HepG2 (cell line): ENCODE measurements around the gene MAN2C1. TPM values are rescaled to one million over a fixed set of nuclear protein-coding genes. Genes with fewer than 3 reads are reported as not detected.

Experiments
- CHCHD3 ChIP-seq: sonication (generic); formaldehyde crosslinking; IDR thresholded peaks from 2 replicates; pipeline ENCODE4 v1.8.0; 2022; ENCODE audit warnings: mild to moderate bottlenecking, missing genetic modification reagents, moderate library complexity
- CTCF ChIP-seq: sonication (generic); formaldehyde crosslinking; IDR thresholded peaks from 2 replicates; pipeline ENCODE4 v1.5.0; 2020; ENCODE audit warnings: mild to moderate bottlenecking, missing genetic modification reagents, moderate library complexity
- HMGXB3 ChIP-seq: sonication (generic); formaldehyde crosslinking; IDR thresholded peaks from 2 replicates; pipeline ENCODE4 v1.4.0; 2020; ENCODE audit warnings: missing genetic modification reagents, borderline replicate concordance
- MAFG ChIP-seq: sonication (generic); formaldehyde crosslinking; IDR thresholded peaks from 2 replicates; pipeline ENCODE4 v1.5.1; 2020; ENCODE audit warnings: mild to moderate bottlenecking, missing genetic modification reagents
- MAZ ChIP-seq, 2 experiments: sonication (generic) in 1 of 2; formaldehyde crosslinking in 1 of 2; IDR thresholded peaks; 2 replicates each; pipeline versions ENCODE4 v1.5.0 to v1.6.1; 2012 to 2020; ENCODE audit warnings: low read depth in 2 of 2, mild to moderate bottlenecking in 2 of 2, borderline replicate concordance in 1 of 2, improper control_type of control experiment in 1 of 2, low read length in 1 of 2, missing genetic modification reagents in 1 of 2, moderate library complexity in 1 of 2
- MED8 ChIP-seq: sonication (generic); formaldehyde crosslinking; IDR thresholded peaks from 2 replicates; pipeline ENCODE4 v1.8.1; 2023; ENCODE audit warnings: mild to moderate bottlenecking, missing genetic modification reagents; ENCODE audit not compliant: insufficient replicate concordance
- MTF2 ChIP-seq: sonication (generic); formaldehyde crosslinking; IDR thresholded peaks from 2 replicates; pipeline ENCODE4 v1.5.0; 2020; ENCODE audit warnings: missing genetic modification reagents, borderline replicate concordance
- POLR2AphosphoS2 ChIP-seq: IDR thresholded peaks from 2 replicates; pipeline ENCODE4 v1.6.1; 2011; ENCODE audit warnings: low read depth, low read length, improper control_type of control experiment
- SETDB1 ChIP-seq: sonication (generic); formaldehyde crosslinking; IDR thresholded peaks from 2 replicates; pipeline ENCODE4 v1.5.1; 2020; ENCODE audit warnings: missing genetic modification reagents, mild to moderate bottlenecking, borderline replicate concordance
- ZBTB3 ChIP-seq: sonication (generic); formaldehyde crosslinking; IDR thresholded peaks from 2 replicates; pipeline ENCODE4 v1.4.0; 2020; ENCODE audit warnings: low read depth, mild to moderate bottlenecking, moderate library complexity, missing genetic modification reagents, borderline replicate concordance
- ZFP91 ChIP-seq: sonication (generic); formaldehyde crosslinking; IDR thresholded peaks from 2 replicates; pipeline ENCODE4 v1.9.0; 2022; ENCODE audit warnings: missing genetic modification reagents, mild to moderate bottlenecking, borderline replicate concordance
- ZMYM3 ChIP-seq: sonication (generic); formaldehyde crosslinking; IDR thresholded peaks from 2 replicates; pipeline ENCODE4 v1.5.1; 2020; ENCODE audit warnings: mild to moderate bottlenecking, missing genetic modification reagents
- ZNF282 ChIP-seq: fragments of 450-650 bp; IDR thresholded peaks from 2 replicates; pipeline ENCODE4 v1.6.1; 2018; ENCODE audit not compliant: partially characterized antibody
- polyA plus RNA-seq, 8 experiments: library from polyadenylated mRNA; depleted of rRNA in 3 of 8; stranded (reverse) in 7 of 8; unstranded in 1 of 8; fragments of >200 nt; fragmentation: Illumina TruSeq in 4 of 8; extraction: Trizol in 4 of 8; gene quantifications; 2 replicates each; pipeline versions ENCODE4 v1.2.1 to v1.2.3, GENCODE V29; 2011 to 2016; ENCODE audit warnings: low read depth in 4 of 8, missing spikeins in 1 of 8, mixed read lengths in 1 of 8; ENCODE audit not compliant: insufficient read depth in 1 of 8
- total RNA-seq, 5 experiments: library from RNA; depleted of rRNA; stranded (reverse); fragments of >200 nt; fragmentation: Illumina TruSeq; extraction: Trizol; gene quantifications; 2 replicates each; pipeline ENCODE4 v1.2.3, GENCODE V29; 2016; ENCODE audit warnings: low read depth in 1 of 5
- TF ChIP-seq, protein P1 (sequence below): sonication (generic); formaldehyde crosslinking; IDR thresholded peaks from 2 replicates; pipeline ENCODE4 v1.4.0; 2020; ENCODE audit warnings: mild to moderate bottlenecking, missing genetic modification reagents
- TF ChIP-seq, protein P2 (sequence below): sonication (generic); formaldehyde crosslinking; IDR thresholded peaks from 2 replicates; pipeline ENCODE4 v1.4.0; 2020; ENCODE audit warnings: missing genetic modification reagents, mild to moderate bottlenecking, borderline replicate concordance

The MAN2C1 gene
- total and polyA plus RNA-seq, 2 of the 13 experiments (the other 11 are each of a cell fraction or from before 2014, with no cell fraction given): 62.6 to 71.0 TPM

DNA sequence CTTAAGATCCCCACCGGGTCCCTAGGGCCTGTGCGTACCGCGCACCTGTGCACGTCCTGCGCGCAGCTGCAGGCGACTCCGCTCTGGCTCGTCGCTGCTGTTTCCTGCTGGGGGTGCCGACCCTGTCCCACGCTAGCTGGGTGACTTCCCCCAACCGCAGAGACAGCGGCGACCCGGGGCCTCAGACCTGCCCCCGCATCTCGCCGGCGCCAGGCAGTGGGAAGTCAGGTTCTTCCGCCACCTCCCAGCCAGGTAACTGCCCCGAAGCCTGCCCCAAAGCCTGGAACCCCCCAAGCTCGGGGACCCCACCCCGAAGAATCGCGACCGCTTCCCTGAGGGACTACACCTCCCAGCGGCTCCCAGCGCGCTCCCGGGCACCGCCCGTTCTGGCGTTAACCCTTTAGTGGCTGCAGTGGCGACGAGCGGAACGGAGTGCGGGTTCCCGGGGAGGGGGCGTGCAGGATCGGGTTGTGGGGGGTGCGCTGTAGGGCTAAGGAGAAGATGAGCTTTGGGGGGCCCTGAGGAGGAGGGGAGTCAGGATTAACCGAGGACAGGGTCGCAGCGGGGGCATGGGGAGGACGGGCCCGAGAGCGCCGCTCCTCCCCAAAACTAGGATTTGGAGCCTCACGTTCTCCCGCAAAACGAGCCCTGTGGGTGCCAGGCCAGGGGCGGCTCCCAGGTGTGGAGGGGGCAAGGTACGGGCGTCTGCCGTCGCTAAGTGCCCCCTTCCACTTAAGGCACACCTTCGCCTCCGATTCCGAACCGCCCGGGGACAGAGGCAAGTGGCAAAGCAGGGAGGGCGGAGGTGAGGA, 21.0 kb downstream of the MAN2C1 start (continued):
- TF ChIP-seq, protein P1, sequence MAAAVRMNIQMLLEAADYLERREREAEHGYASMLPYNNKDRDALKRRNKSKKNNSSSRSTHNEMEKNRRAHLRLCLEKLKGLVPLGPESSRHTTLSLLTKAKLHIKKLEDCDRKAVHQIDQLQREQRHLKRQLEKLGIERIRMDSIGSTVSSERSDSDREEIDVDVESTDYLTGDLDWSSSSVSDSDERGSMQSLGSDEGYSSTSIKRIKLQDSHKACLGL (CRISPR knock-in tag): 0 out of 2 replicates have a peak, but pooled peaks have one; percentile 71
- TF ChIP-seq ZBTB3: 0 out of 2 replicates have a peak, but pooled peaks have one; percentile 26
- peak; percentile 75; the same call in 1 of the 2 replicates for TF ChIP-seq ZFP91 (CRISPR knock-in tag)
- TF ChIP-seq ZNF282: no peak
- no peak for TF ChIP-seq SETDB1 (CRISPR knock-in tag)
- TF ChIP-seq CTCF (CRISPR knock-in tag): peak; percentile 21
- peak; percentile 11; the same call in 1 of the 2 replicates for TF ChIP-seq MTF2 (CRISPR knock-in tag)
- TF ChIP-seq CHCHD3: no peak
- no peak for TF ChIP-seq HMGXB3 (CRISPR knock-in tag)
- no peak for TF ChIP-seq MAZ (IDR thresholded peaks at IDR 0.05; ENCODE audit: borderline replicate concordance, low read depth, low read length)
- no peak for TF ChIP-seq MAZ (CRISPR knock-in tag; IDR thresholded peaks at IDR 0.05; ENCODE audit: low read depth)
- TF ChIP-seq MAFG: no peak
- TF ChIP-seq MED8: peak; percentile 18
- TF ChIP-seq, protein P2, sequence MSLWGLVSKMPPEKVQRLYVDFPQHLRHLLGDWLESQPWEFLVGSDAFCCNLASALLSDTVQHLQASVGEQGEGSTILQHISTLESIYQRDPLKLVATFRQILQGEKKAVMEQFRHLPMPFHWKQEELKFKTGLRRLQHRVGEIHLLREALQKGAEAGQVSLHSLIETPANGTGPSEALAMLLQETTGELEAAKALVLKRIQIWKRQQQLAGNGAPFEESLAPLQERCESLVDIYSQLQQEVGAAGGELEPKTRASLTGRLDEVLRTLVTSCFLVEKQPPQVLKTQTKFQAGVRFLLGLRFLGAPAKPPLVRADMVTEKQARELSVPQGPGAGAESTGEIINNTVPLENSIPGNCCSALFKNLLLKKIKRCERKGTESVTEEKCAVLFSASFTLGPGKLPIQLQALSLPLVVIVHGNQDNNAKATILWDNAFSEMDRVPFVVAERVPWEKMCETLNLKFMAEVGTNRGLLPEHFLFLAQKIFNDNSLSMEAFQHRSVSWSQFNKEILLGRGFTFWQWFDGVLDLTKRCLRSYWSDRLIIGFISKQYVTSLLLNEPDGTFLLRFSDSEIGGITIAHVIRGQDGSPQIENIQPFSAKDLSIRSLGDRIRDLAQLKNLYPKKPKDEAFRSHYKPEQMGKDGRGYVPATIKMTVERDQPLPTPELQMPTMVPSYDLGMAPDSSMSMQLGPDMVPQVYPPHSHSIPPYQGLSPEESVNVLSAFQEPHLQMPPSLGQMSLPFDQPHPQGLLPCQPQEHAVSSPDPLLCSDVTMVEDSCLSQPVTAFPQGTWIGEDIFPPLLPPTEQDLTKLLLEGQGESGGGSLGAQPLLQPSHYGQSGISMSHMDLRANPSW: no peak
- peak; percentile 41; the same call in 1 of the 2 replicates for TF ChIP-seq ZMYM3 (CRISPR knock-in tag)
- TF ChIP-seq POLR2AphosphoS2: no peak; the same call in 1 of the 2 replicates
